Measurements from ENCODE around the gene FGF14.

DNA sequence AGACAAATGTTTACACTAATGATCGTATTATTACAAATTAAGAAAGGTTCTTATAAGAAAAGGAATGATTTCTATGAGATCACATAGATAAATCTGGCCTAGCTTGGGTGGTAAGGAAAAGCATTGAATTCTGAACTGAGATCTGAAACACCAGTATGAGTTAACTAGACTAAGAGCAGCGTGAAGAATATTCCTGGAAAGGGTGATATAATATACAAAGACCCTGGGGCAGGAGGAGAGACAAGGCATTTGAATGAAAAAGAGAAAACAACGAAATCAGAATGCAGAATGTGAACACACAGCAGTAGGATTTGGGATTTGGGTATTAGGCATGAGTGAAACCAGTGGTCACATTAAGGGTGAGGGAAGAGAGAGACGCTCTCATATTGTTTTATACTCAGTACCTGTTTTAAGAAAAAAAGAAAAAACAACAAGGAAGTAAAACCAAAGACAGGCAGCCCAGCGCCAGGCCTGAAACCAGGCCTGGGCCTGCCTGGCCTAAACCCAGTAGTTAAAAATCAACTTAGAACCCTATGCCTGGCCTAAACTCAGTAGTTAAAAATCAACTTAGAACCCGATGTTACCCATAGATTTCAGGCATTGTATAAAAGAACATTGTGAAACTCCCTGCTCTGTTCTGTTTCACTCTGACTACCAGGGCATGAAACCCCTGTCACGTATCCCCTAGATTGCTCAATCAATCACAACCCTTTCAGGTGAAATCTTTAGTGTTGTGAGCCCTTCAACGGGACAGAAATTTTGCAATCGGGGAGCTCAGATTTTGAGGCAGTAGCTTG, 662.3 kb downstream of the FGF14 start:
- TF ChIP-seq EZH2 (IDR thresholded peaks at IDR 0.05; ENCODE audit: insufficient read depth, low read length) (no peak), CTCF (IDR thresholded peaks at IDR 0.05; ENCODE audit: insufficient read depth, low read depth, low read length) (no peak)

All from astrocyte (in vitro differentiated cells and primary cell).